Measurements from ENCODE around the gene NDUFA7. TPM values are rescaled to one million over a fixed set of nuclear protein-coding genes. Genes with fewer than 3 reads are reported as not detected.

NDUFA7 gene
- total and polyA plus RNA-seq, 2 of the 13 experiments (the other 11 are each of a cell fraction or from before 2014, with no cell fraction given), result 64.5 to 71.5 TPM

DNA sequence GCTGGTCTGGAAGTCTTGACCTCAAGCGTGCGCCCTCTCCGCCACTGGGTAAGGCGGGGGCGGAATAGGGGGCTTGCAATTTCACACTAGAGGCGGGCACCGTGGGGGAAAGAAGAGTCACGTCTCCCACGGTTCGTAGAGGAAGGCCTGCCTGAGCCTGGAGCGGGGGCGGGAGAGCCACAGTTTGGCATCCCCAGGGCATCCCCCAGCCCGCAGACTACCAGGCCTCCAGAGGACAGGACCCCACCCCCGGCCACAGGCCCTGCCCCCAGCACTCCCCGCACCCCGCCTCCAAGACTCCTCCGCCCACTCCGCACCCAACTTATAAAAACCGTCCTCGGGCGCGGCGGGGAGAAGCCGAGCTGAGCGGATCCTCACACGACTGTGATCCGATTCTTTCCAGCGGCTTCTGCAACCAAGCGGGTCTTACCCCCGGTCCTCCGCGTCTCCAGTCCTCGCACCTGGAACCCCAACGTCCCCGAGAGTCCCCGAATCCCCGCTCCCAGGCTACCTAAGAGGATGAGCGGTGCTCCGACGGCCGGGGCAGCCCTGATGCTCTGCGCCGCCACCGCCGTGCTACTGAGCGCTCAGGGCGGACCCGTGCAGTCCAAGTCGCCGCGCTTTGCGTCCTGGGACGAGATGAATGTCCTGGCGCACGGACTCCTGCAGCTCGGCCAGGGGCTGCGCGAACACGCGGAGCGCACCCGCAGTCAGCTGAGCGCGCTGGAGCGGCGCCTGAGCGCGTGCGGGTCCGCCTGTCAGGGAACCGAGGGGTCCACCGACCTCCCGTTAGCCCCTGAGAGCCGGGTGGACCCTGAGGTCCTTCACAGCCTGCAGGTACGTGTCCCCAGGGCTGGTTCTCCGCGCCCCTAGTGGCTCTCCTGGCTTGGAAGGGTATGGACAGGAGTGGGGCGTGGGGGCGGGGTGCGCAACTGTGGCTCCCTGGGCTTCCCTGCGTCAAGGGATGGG, 42.9 kb upstream of the NDUFA7 start, which contains the start of gene ANGPTL4 (continued):
- TF ChIP-seq, protein P1, sequence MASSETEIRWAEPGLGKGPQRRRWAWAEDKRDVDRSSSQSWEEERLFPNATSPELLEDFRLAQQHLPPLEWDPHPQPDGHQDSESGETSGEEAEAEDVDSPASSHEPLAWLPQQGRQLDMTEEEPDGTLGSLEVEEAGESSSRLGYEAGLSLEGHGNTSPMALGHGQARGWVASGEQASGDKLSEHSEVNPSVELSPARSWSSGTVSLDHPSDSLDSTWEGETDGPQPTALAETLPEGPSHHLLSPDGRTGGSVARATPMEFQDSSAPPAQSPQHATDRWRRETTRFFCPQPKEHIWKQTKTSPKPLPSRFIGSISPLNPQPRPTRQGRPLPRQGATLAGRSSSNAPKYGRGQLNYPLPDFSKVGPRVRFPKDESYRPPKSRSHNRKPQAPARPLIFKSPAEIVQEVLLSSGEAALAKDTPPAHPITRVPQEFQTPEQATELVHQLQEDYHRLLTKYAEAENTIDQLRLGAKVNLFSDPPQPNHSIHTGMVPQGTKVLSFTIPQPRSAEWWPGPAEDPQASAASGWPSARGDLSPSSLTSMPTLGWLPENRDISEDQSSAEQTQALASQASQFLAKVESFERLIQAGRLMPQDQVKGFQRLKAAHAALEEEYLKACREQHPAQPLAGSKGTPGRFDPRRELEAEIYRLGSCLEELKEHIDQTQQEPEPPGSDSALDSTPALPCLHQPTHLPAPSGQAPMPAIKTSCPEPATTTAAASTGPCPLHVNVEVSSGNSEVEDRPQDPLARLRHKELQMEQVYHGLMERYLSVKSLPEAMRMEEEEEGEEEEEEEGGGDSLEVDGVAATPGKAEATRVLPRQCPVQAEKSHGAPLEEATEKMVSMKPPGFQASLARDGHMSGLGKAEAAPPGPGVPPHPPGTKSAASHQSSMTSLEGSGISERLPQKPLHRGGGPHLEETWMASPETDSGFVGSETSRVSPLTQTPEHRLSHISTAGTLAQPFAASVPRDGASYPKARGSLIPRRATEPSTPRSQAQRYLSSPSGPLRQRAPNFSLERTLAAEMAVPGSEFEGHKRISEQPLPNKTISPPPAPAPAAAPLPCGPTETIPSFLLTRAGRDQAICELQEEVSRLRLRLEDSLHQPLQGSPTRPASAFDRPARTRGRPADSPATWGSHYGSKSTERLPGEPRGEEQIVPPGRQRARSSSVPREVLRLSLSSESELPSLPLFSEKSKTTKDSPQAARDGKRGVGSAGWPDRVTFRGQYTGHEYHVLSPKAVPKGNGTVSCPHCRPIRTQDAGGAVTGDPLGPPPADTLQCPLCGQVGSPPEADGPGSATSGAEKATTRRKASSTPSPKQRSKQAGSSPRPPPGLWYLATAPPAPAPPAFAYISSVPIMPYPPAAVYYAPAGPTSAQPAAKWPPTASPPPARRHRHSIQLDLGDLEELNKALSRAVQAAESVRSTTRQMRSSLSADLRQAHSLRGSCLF (CRISPR knock-in tag; IDR thresholded peaks at IDR 0.05; ENCODE audit: borderline replicate concordance), result no peak
- TF ChIP-seq TEAD3 (CRISPR knock-in tag; optimal IDR thresholded peaks at IDR 0.05; ENCODE audit: borderline replicate concordance) (no peak), SAP130 (CRISPR knock-in tag; IDR thresholded peaks at IDR 0.05; ENCODE audit: low read depth) (0 out of 2 replicates have a peak, but pooled peaks have one; percentile 10), PHF5A (CRISPR knock-in tag; IDR thresholded peaks at IDR 0.05; ENCODE audit: low read depth, unreplicated experiment) (no peak), ZNF333 (CRISPR knock-in tag; IDR thresholded peaks at IDR 0.05; ENCODE audit: borderline replicate concordance) (no peak), ZFX (CRISPR knock-in tag; IDR thresholded peaks at IDR 0.05; ENCODE audit: low read depth) (no peak), JARID2 (CRISPR knock-in tag; IDR thresholded peaks at IDR 0.05; ENCODE audit: insufficient replicate concordance) (no peak), MEIS1 (CRISPR knock-in tag; IDR thresholded peaks at IDR 0.05; ENCODE audit: borderline replicate concordance) (no peak; the same call in 1 of the 2 replicates), FOXJ3 (CRISPR knock-in tag; IDR thresholded peaks at IDR 0.05; ENCODE audit: borderline replicate concordance) (no peak)
- TF ChIP-seq, protein P2, sequence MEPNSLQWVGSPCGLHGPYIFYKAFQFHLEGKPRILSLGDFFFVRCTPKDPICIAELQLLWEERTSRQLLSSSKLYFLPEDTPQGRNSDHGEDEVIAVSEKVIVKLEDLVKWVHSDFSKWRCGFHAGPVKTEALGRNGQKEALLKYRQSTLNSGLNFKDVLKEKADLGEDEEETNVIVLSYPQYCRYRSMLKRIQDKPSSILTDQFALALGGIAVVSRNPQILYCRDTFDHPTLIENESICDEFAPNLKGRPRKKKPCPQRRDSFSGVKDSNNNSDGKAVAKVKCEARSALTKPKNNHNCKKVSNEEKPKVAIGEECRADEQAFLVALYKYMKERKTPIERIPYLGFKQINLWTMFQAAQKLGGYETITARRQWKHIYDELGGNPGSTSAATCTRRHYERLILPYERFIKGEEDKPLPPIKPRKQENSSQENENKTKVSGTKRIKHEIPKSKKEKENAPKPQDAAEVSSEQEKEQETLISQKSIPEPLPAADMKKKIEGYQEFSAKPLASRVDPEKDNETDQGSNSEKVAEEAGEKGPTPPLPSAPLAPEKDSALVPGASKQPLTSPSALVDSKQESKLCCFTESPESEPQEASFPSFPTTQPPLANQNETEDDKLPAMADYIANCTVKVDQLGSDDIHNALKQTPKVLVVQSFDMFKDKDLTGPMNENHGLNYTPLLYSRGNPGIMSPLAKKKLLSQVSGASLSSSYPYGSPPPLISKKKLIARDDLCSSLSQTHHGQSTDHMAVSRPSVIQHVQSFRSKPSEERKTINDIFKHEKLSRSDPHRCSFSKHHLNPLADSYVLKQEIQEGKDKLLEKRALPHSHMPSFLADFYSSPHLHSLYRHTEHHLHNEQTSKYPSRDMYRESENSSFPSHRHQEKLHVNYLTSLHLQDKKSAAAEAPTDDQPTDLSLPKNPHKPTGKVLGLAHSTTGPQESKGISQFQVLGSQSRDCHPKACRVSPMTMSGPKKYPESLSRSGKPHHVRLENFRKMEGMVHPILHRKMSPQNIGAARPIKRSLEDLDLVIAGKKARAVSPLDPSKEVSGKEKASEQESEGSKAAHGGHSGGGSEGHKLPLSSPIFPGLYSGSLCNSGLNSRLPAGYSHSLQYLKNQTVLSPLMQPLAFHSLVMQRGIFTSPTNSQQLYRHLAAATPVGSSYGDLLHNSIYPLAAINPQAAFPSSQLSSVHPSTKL (CRISPR knock-in tag; IDR thresholded peaks at IDR 0.05), result no peak
- TF ChIP-seq, protein P3, sequence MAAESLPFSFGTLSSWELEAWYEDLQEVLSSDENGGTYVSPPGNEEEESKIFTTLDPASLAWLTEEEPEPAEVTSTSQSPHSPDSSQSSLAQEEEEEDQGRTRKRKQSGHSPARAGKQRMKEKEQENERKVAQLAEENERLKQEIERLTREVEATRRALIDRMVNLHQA (CRISPR knock-in tag; IDR thresholded peaks at IDR 0.05), result no peak

Data from HepG2 (cell line).